Right ventricle myocardium superior (tissue), 1 donor: ENCODE results near the gene SERP2. TPM values are rescaled to one million over a fixed set of nuclear protein-coding genes. Genes with fewer than 3 reads are reported as not detected.

Experiments used
- ATAC-seq: fragments of 200-7000 bp; cut with Tn5 transposase; one replicate; pipeline ENCODE4 v1.9.1; 2020; ENCODE audit warnings: mild to moderate bottlenecking; ENCODE audit not compliant: poor library complexity
- DNase-seq: peaks from one replicate; pipeline ENCODE4 v3.0.0-alpha.2; 2020
- intact Hi-C: fragments of 100-400 bp; cut with DNase I; formaldehyde crosslinking; loops from one replicate; pipeline ENCODE4 v1.11.2; 2022
- total RNA-seq: library from RNA; stranded (reverse); fragmentation: NEBNext Ultra II Directional; extraction: Animal tissue kit (Norgen Biotek cat#: 25700); gene quantifications from one replicate; pipeline ENCODE4 v1.2.1, GENCODE V29; 2021
- donor health status: DM: no; HTN: yes; CAD: no; lungs with severe emphysema.

The SERP2 gene
- total RNA-seq, 1 donor from 2014 or later = 12.4 TPM

DNA sequence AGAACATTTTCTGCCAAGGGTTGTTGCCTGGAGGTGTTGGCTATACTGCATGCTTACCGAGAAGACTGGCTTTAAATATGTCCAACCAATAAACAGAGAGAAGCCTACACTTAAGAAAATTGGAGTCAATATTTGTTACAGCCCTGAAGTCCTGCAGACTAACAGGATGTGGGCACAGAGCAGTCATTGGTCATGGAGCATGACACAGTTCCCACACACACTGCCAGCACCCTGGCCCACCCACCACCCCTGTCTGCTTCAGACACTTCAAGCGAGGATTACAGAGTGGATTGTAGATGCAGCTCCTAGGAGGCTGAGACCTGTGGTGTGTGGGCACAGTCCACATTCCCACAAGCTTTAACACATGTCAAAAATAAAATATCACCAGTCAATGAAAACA lies 21.0 kb upstream of the SERP2 start:
- DNase-seq (no peak), ATAC-seq (no peak)
- intact Hi-C loops = no loop called here

DNA sequence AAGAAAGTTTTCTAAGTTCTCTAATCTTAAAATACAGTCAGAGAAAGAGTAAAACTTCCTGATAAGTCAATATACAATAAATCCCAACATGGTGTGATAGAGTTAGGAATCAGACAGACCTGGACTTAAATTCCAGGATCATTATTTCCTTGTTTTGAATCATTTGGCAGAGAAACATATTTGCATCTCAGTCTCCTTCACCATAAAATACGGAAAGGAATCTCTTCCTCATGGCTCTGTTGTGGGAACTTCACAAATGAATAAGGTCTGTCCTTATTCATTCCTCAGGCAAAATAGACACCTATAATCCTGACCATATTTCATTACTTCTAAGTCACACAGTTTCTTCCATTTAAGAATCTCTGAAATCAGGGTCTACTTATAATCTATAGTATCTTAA lies 19.3 kb upstream of the SERP2 start:
- intact Hi-C loops = no loop called here
- no peak for ATAC-seq
- DNase-seq = no peak

DNA sequence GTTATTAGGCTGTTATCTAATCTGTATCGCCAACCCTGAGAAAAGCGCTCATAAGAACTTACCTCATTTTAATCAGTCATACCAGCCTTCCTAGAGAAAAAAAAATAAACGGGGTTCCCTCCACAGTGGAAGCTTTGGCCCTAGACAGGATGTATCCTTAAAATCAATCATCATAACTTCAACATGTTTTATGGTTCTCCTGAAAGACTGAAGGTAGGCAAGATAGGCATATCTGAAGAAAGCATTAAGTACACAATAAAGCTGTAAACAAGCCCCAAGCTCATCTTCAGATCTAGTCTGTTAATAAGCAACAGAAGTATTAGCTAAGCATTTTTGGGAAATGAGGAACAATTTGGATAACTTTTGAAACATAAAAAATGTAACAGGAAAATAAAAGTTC lies 18.7 kb upstream of the SERP2 start:
- intact Hi-C loops = no loop called here
- ATAC-seq = no peak
- no peak for DNase-seq

DNA sequence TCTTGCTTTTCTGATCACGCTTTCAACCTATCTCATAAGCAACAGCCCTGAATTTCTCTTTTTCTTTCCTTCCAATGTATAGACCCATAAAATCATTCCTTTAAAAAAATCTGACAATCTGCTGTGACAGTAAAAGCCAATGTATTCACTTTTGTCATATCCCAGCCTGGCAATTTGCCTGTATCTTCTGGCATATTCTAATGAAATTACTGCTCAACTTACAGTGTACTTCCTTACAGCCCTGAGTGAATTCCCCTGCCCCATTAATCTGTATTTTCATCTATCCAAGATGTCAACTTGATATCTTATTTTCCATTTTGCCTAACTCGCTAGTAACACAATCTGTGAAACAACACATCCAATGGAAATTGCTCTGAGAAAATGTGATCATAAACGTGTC lies 18.0 kb upstream of the SERP2 start:
- no peak for ATAC-seq
- DNase-seq = no peak
- intact Hi-C loops = no loop called here

DNA sequence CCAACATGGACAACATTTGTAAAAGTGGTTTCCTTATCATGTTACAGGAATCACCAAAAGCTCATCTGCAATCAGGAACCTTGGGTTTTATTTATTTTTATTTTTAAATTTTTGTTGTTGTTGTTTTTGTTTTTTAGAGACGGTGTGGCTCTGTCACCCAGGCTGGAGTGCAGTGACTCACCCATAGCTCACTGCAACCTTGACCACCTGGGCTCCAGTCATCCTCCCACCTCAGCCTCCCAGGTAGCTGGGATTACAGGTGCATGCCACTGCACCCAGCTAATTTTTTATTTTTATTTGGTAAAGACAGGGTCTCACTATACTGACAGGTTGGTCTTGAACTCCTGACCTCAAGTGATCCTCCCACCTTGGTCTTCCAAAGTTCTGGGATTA lies 13.6 kb upstream of the SERP2 start:
- DNase-seq (no peak), ATAC-seq (no peak)
- intact Hi-C loops = no loop called here

DNA sequence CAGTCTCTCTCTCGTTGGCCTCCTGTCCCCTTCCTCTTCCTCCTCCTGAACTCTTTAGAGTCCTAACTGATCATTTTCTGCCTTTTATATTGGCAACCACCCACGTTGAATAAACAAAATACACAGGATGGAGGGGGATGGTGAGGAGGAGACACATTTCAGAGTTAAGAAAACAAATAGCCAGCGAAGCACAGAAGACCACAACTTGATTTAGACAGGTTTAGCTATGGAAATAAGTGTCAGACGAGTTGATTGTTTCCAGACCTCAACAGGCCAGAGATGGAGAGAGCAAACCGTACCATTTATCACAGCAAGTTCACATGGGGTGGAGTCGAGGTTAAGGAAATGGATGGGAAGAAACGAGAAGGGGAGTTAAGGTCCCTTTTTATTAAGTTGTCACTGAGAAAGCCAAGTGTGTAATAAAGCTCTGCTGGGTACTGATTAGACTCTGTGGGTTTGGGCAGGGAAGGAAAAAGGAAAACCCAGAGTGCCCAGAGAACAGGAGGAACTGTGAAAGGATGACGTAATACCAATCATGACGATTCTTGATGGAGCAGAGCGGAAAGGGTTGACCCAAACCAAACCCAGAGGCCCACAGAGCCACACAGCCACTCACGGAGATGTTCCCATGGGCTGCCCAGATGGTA lies 11.1 kb upstream of the SERP2 start:
- DNase-seq (no peak), ATAC-seq (no peak)
- intact Hi-C loops = no loop called here

DNA sequence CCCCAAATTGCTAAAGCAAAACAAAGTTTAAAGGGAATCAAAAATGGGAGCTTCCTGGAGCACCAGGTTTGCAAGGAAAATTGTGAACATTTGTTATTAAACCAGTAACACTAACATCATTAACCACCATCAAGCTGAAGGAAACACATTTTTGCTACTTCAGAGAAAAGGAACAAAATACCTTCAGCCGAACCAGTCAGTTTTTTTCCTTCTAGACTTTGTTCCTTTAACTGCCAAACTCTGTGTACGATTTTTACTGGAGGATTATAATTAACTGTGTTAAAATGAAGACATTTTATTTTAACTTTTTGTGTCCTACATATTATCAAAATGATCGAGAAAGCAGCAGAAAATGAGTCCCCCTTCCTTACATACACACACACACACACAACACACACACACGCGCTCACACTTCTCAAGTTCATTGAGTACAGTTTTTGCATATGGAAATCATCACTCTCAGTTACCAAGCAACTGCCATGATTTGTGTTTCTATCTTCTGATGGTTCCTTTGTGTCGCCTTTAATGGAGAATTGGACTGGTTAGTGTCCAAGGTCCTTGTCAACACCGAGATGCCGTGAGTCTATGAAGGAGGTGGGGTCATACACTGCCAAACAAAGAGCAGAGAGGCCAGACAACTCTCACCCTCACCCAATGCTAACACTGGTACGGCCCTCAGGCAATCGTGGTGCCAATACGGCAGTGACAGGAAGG lies 9.8 kb upstream of the SERP2 start:
- ATAC-seq (peak; percentile 93), DNase-seq (no peak)
- intact Hi-C loops = no loop called here

DNA sequence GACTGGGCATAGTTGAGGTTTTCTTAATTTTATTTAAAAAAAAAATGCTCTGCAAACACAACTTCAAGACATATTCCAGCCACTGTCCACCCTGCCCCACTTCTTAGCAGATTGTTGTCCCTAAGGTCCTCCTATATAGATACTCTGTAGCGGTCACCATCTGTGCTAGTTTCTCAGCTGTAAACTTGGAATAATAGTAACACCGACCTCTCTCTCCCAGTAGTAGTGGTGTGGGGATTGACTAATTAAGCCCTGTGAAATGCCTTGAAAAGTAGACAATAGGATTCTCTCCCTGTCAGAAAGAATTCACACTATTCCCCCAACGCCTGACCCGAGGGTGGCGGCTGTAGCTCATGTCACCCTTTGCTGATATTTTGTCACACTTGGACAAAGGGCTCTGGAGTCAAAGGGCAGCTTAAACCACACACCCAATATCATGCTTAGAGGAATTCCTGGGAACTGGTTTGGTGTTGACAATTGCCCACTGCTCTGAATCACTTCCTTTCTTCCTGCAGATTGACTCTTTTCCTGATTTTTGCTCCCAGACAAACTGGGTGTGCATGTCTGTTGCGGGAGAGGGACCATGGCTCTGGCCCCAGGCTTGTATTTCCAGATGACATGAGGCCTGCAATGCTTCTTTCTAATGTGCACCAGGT lies 9.2 kb upstream of the SERP2 start:
- intact Hi-C loops = no loop called here
- no peak for DNase-seq
- peak; percentile 23 for ATAC-seq

DNA sequence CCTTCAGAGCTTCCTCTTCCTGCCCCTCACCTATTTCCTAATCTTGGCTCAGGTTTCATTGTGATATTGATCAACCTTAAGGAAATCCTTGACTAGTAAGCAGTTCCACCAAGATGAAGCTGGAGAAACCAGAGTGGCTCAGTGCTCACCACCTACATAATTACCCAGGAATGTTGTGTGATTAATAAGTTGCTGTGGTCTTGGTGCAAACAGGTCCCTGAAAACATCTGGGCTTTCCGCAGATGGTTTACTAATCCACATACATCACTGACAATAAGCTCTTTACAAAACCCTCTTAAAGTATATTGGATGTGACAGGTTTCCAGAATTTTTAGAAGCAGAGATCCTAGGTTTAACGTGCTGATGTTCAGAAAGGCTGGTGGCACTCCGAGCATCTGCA lies 8.6 kb upstream of the SERP2 start:
- DNase-seq (no peak), ATAC-seq (no peak)
- intact Hi-C loops = no loop called here

DNA sequence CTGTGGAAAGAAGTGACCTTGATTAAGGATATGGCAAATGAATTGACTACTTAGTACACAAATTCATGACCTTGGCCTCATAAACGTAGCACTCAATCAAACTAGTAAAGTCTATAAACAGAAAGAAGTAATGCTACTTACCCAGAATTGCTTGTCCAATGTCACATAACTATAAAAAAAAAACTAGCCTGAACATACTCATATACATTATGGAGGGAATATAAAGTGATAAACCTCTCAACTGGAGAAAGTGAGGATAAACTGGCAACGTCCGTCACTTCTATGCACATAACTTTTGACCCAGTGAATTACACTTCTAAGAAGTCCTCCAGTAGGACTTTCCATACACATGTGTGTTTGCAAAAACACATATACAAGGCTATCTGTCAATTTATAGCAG lies 7.7 kb upstream of the SERP2 start:
- ATAC-seq = no peak
- no peak for DNase-seq
- intact Hi-C loops = no loop called here

DNA sequence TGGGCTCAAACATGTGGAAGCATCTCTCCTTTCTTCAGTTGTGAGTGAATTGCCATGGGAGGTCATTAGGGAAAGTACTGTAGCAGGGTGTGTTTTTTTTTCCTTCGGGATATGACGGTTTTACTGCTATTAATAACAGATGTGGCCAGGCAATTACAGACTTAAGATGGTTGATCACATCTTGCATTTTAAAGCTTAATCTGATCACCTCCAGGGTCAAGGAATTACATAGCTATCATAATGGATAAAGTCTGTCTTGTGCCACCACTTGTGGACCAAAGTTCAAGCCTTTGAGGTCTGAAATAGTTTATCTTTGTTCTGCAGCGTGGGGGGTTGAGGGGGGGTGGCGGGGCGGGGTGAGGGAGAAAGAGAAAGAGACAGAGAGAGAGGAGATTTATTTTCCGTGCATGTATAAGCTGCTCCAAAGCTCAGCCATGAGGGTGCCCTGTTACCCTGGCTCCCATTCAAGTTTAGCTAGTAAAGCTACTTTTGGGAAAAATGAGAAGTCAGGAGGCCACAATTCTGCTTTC lies 5.5 kb upstream of the SERP2 start:
- ATAC-seq = no peak
- no peak for DNase-seq
- intact Hi-C loops = no loop called here

DNA sequence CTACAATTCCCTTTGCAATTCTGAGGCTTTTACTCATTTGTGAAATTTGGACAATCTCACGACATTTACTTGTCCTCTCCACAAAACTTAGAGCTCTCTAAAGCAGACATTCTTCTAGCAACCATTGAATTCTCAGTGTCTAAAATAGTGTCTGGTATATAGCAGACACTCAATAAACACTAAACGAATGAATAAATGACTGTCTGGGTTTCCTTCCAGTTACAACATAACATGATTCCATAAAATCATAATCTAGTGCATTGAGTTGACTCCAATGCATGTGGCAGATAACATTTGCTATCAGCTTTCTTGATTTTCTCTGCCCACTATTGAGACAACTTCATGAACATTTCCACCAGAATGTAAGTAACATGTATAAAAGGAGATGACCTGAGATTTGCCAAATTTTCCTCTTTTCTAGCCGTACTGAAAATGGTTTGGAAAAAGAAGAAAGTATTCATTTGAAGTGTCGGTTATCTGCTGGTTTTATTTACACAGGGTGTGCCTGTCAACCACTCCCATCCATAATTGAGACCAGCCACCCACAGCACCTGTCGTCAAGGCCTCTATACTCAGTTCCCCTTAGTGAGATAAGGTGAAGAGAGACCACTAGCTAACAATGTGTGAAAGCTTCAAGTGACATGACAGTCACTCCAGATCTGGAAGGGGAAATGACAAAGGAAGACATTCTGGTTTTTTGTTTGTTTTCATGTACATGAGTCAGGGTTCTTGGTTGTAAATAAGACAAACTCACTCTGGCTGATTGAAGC lies 4.8 kb upstream of the SERP2 start:
- no peak for DNase-seq
- no peak for ATAC-seq
- intact Hi-C loops = no loop called here

DNA sequence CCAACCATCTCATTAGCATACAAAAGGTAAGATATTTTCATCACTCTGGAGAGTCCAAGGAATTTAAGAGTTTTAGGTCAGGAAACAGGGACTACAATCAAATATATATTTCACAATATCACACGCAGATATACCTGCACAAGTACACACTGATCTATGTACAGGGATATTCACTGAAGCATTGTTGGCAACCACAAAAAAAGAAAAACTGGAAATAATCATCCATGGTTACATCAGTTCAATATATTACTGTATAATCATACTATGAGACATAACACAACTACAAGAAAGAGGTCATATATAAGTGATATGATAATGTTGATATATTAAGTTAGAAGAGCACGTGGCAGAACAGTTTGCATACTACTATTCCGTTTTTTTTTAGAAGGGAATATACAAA lies 2.2 kb upstream of the SERP2 start:
- DNase-seq (no peak), ATAC-seq (no peak)
- intact Hi-C loops = no loop called here

DNA sequence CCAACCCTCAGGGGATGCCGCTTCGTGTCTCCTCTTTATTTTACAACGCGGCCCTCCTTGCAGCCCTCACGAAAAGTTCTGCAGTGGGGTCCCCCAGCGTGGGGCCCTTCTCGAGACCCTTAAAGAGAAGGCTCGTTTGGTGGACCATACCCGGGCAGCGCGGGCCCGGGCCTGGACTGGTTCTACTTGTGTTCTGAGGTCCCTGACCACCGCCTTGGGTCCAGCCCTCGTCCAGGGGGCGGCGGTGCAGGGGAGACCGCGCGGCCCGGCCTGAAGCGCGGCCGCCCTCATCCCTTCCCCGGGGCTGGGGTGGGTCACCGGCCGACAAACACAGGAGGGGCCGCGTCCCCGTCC lies 400 bp upstream of the SERP2 start:
- peak; percentile 48 for ATAC-seq
- intact Hi-C loops = no loop called here
- no peak for DNase-seq

DNA sequence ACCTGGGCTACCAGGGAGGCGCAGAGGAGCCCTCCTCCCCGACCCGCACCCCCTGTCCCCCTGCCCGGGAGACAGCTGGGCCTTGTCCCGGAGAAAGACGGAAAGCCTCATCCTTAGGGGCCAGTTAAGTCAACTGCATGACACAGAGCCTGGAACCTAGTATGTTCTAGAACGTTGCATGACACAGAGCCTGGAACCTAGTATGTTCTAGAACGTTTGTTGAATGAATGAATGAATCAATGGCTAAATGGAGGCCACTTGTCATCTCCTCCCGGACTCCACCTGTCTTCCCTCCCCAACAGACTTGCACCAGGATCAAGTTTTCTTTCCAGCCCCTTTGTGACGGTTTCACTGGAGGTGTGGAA lies 706 bp downstream of the SERP2 start:
- DNase-seq (no peak), ATAC-seq (no peak)
- intact Hi-C loops = no loop called here

DNA sequence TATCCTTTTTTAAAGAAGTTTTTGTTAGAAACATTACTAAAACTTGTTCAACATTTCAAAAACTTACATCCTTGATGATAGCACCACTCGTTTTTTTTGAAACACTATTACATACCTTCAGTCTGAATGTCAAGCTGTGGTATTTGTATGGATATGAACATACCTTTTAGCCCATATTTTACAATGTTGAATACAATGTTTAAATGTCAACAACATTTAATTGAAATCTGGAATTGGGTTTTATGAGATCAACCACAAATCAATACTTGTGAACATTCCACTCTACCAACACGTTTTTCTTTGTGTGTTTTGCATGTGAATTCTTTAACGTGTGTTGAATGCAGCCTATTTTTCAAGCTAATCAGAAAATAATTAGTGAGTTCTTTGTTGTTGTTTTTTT lies 4.7 kb downstream of the SERP2 start:
- ATAC-seq = no peak
- intact Hi-C loops = no loop called here

DNA sequence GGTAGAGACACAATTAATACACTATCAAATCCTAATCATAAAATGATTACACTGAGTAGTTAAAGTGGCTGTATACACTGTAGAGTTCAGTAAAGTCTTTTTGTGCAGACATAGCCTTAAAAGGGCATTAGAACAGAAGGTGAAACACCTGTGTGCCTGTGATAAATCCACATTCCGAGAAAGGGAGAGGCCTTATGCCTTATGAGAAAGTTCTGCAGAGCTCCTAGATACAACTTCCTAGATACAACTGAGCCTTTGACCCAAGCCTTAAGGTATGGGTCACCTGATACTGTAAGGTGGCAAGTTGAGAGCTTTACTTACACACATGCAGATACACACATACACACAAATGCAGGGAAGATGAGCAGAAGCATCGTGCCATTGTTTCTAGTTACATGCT lies 6.3 kb downstream of the SERP2 start:
- intact Hi-C loops = no loop called here
- ATAC-seq = no peak
- no peak for DNase-seq

More for the DNA sequence above, 4.7 kb downstream of the SERP2 start:
- no peak for DNase-seq

DNA sequence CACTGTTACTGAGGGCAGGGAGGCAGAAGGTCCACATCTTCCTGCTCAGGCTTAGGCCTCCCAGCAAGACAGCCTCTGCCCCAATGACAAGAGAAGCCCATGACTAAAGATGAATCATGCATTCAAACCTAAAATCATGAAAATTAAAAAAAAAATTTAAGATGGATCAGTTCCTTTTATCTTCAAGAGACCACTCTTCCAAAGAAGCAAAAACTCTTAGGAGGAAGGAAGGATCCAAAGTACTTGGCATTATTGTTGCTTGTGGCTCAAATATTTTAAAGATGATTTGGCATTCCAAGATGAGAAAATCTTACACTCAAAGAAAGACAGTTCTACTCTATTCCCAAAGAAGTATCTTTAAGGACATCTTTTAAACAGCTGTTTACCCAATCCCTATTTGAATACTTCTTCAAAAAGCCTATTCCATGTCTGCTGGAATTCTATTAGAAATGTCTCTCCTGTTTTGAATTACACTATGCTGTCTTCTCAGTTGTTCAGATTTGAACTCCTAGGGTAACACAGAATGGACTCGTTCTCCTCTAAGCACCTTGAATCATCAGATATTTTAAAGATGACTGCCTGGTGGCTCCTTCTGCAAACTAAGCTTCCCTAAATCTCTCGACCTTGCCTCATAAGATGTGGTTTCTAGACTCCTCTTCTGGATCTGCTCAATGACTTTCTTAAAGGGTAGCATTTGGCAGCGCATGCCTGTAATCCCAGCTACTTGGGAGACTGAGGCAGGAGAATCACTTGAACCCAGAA lies 7.0 kb downstream of the SERP2 start:
- DNase-seq (no peak), ATAC-seq (no peak)
- intact Hi-C loops = no loop called here

DNA sequence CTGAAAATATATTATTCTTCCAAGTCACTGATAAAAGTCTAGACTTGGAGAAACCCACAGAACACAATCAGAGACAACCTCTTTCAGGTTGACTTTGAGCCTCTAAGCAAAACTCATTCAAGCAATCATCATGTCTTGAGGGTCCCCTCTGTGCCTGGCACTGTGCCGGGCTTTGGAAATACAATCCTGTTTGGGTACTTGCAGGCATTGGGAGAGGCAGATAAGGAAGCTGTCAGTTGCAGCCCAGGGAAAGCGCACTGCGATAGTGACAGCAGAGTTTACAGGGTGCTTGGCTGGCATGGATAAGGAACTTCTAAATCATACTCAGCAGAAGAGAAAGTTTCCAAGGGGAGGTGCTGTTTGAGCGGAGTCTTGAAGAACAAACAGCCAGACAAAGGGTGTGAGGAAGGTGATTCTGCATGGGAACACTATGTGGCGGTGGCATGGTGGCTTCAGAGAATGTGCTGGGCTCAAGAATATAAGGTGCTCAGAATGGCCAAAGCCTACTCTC lies 9.1 kb downstream of the SERP2 start:
- intact Hi-C loops = no loop called here
- ATAC-seq (peak; percentile 66), DNase-seq (no peak)
